ENCODE results near the gene METTL15.

DNA sequence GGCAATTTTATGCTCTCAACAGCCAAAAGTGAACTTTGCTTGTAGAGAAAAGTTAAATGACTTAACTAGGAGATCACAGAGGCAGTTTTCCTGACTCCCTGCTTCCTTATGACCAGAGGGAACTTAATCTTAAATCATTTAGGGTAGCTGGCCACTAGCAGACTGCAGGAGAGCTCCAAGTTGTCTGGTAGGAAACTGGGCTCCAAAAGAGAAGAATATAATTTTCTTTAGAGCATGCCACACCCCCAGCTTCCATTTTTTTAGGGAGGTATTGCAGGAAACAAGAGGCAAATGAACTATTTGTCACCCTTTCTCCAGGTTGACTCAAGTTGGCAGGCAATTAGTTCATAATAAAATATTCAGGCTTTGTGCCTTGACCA, 2.6 kb downstream of the METTL15 start:
- TF ChIP-seq BHLHE40 (IDR thresholded peaks at IDR 0.05; ENCODE audit: borderline replicate concordance) (no peak), L3MBTL2 (conservative IDR thresholded peaks at IDR 0.05) (no peak), FOXA1 (IDR thresholded peaks at IDR 0.05) (no peak), ZNF384 (IDR thresholded peaks at IDR 0.05) (no peak), SP1 (IDR thresholded peaks at IDR 0.05) (no peak), SUZ12 (IDR thresholded peaks at IDR 0.05) (no peak), NFRKB (IDR thresholded peaks at IDR 0.05) (no peak)
